ENCODE measurements around the gene COL16A1. TPM values are rescaled to one million over a fixed set of nuclear protein-coding genes. Genes with fewer than 3 reads are reported as not detected.

The COL16A1 gene
- total and polyA plus RNA-seq, 2 of the 13 experiments (the other 11 are each of a cell fraction or from before 2014, with no cell fraction given) = 4.3 to 12.2 TPM

GRCh38 chr1:31715087-31715872 is 11.5 kb upstream of the COL16A1 start (continued):
- TF ChIP-seq TFAP4 (IDR thresholded peaks at IDR 0.05; ENCODE audit: borderline replicate concordance, low read depth) (no peak), ZNF652 (CRISPR knock-in tag; IDR thresholded peaks at IDR 0.05; ENCODE audit: borderline replicate concordance, low read depth) (no peak), ZNF503 (CRISPR knock-in tag; IDR thresholded peaks at IDR 0.05) (peak; percentile 66; the same call in 1 of the 2 replicates), ZNF75D (CRISPR knock-in tag; IDR thresholded peaks at IDR 0.05; ENCODE audit: borderline replicate concordance) (no peak), KLF13 (CRISPR knock-in tag; IDR thresholded peaks at IDR 0.05) (0 out of 2 replicates have a peak, but pooled peaks have one; percentile 32), RXRB (CRISPR knock-in tag; IDR thresholded peaks at IDR 0.05; ENCODE audit: borderline replicate concordance) (no peak), MYNN (CRISPR knock-in tag; IDR thresholded peaks at IDR 0.05; ENCODE audit: low read depth) (0 out of 2 replicates have a peak, but pooled peaks have one; percentile 66), ZBTB46 (CRISPR knock-in tag; IDR thresholded peaks at IDR 0.05; ENCODE audit: borderline replicate concordance) (no peak), CHCHD3 (CRISPR knock-in tag; IDR thresholded peaks at IDR 0.05) (peak; percentile 85; the same call in 1 of the 2 replicates), ZSCAN31 (CRISPR knock-in tag; IDR thresholded peaks at IDR 0.05; ENCODE audit: low read depth) (no peak), ZFYVE20 (CRISPR knock-in tag; IDR thresholded peaks at IDR 0.05; ENCODE audit: borderline replicate concordance, low read depth) (no peak), ETS1 (CRISPR knock-in tag; IDR thresholded peaks at IDR 0.05) (0 out of 2 replicates have a peak, but pooled peaks have one; percentile 74), SIN3B (IDR thresholded peaks at IDR 0.05; ENCODE audit: low read length) (no peak), ZNF552 (CRISPR knock-in tag; IDR thresholded peaks at IDR 0.05; ENCODE audit: borderline replicate concordance) (peak; percentile 73; the same call in 1 of the 2 replicates), ZNF367 (CRISPR knock-in tag; IDR thresholded peaks at IDR 0.05; ENCODE audit: borderline replicate concordance) (no peak), CAMTA2 (CRISPR knock-in tag; IDR thresholded peaks at IDR 0.05; ENCODE audit: borderline replicate concordance) (no peak), CBX2 (IDR thresholded peaks at IDR 0.05; ENCODE audit: low read depth, low read length) (no peak), CBX2 (CRISPR knock-in tag; IDR thresholded peaks at IDR 0.05; ENCODE audit: low read depth) (no peak), ONECUT2 (CRISPR knock-in tag; IDR thresholded peaks at IDR 0.05) (no peak), RORA (CRISPR knock-in tag; IDR thresholded peaks at IDR 0.05) (no peak), MTF2 (CRISPR knock-in tag; IDR thresholded peaks at IDR 0.05; ENCODE audit: borderline replicate concordance) (no peak), ZNF263 (CRISPR knock-in tag; IDR thresholded peaks at IDR 0.05) (peak; percentile 84), ZNF691 (CRISPR knock-in tag; IDR thresholded peaks at IDR 0.05; ENCODE audit: borderline replicate concordance, low read depth) (peak; percentile 45; the same call in 1 of the 2 replicates)
